ENCODE data around the gene ATG4B. TPM values are rescaled to one million over a fixed set of nuclear protein-coding genes. Genes with fewer than 3 reads are reported as not detected.
A peak's percentile ranks its signal among the peaks of the same experiment; 100 is the strongest.

Gene ATG4B
- total and polyA plus RNA-seq, 11 donors, result 35.9 to 75.1 (median 48.3) TPM

DNA sequence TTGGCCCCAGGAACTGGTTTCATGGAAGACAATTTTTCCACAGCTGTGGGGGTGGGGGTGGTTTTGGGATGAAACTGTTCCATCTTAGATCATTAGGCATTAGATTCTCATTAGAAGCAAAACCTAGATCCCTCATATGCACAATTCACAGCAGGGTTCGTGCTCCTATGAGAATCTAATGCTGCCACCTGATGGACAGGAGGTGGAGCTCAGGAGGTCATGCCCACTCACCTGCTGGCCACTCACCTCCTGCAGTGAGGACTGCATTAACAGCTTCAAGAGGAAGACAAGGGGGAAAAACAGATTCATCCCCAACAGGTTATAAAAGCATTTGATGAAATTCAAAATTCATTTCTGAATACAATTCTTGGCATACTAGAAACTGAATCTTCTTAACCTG lies 39.0 kb upstream of the ATG4B start:
- TF ChIP-seq, protein P1, sequence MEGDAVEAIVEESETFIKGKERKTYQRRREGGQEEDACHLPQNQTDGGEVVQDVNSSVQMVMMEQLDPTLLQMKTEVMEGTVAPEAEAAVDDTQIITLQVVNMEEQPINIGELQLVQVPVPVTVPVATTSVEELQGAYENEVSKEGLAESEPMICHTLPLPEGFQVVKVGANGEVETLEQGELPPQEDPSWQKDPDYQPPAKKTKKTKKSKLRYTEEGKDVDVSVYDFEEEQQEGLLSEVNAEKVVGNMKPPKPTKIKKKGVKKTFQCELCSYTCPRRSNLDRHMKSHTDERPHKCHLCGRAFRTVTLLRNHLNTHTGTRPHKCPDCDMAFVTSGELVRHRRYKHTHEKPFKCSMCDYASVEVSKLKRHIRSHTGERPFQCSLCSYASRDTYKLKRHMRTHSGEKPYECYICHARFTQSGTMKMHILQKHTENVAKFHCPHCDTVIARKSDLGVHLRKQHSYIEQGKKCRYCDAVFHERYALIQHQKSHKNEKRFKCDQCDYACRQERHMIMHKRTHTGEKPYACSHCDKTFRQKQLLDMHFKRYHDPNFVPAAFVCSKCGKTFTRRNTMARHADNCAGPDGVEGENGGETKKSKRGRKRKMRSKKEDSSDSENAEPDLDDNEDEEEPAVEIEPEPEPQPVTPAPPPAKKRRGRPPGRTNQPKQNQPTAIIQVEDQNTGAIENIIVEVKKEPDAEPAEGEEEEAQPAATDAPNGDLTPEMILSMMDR (IDR thresholded peaks at IDR 0.05), result peak in 7 of 12 donors; percentile 12 to 36 (median 24)
- TF ChIP-seq POLR2A (IDR thresholded peaks at IDR 0.05), result no peak
- DNase-seq (no peak), ATAC-seq (no peak)
- intact Hi-C loops (cut with DNase I), result loop anchor here in 1 of 10 donors (5.0 kb wide), 1 partner anchor 521 kb away; no protein-coding TSS in a partner anchor
- Histone ChIP-seq H3K4me1 (no peaks in the 10 kb centered on the region), H3K9me3 (no peaks in the 10 kb centered on the region), H3K36me3 (peaks cover 0 to 91% (median 74%) of the 10 kb centered on the region in 9 donors), H3K4me3 (no peak overlapping the region), H3K27ac (no peak overlapping the region), H3K27me3 (no peaks in the 10 kb centered on the region)
- WGBS, 4 donors, result 53 to 82% (median 73%) methylated on average over 1 of the region's 1 CpG

DNA sequence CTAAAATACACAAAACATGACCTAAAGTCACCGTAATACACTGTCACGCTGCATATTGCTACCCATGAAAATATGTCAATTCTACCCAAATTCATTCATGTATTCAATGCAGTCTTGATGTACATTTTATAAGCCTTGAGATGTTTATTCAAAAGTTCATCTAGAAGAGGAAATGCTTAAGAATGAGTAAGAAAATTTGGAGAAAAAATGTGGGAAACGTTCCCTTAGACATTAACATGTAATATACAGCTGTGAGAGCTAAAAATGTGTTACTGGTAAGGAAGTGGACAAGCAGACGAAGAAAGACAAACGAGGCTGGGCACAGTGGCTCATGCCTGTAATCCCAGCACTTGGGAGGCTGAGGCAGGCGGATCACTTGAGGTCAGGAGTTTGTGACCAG lies 37.9 kb upstream of the ATG4B start:
- DNase-seq, result no peak
- intact Hi-C loops (cut with DNase I), result loop anchor here in 1 of 10 donors (5.0 kb wide), 1 partner anchor 522 kb away; no protein-coding TSS in a partner anchor
- Histone ChIP-seq H3K27ac (no peak overlapping the region), H3K27me3 (no peaks in the 10 kb centered on the region), H3K4me1 (no peaks in the 10 kb centered on the region), H3K4me3 (no peak overlapping the region), H3K9me3 (no peaks in the 10 kb centered on the region), H3K36me3 (peaks cover 0 to 91% (median 76%) of the 10 kb centered on the region in 9 donors)
- WGBS, 4 donors, result 84 to 86% (median 84%) methylated on average over 6 of the region's 6 CpGs
- TF ChIP-seq, protein P1 (IDR thresholded peaks at IDR 0.05), result no peak
- no peak for TF ChIP-seq POLR2A (IDR thresholded peaks at IDR 0.05)
- ATAC-seq, result no peak

- DNase-seq (no peak), ATAC-seq (no peak)
- Histone ChIP-seq H3K4me3 (no peak overlapping the region), H3K36me3 (peaks cover 0 to 89% (median 82%) of the 10 kb centered on the region in 9 donors), H3K27me3 (no peaks in the 10 kb centered on the region), H3K27ac (no peak overlapping the region), H3K9me3 (no peaks in the 10 kb centered on the region), H3K4me1 (no peaks in the 10 kb centered on the region)
- intact Hi-C loops (cut with DNase I), result no loop called here
- TF ChIP-seq POLR2A (IDR thresholded peaks at IDR 0.05), result no peak
- TF ChIP-seq, protein P1 (IDR thresholded peaks at IDR 0.05), result no peak
- WGBS, 4 donors, result 89 to 94% (median 92%) methylated on average over 13 of the region's 13 CpGs
Measured at GRCh38 chr2:241601841-241602240, 35.7 kb upstream of the ATG4B start.

GRCh38 chr2:241602720-241603119 lies 34.8 kb upstream of the ATG4B start:
- no peak overlapping the region for H3K4me3 ChIP-seq
- 91 to 99% (median 97%) methylated on average over 8 to 17 of the region's 17 CpGs for WGBS, 4 donors
- intact Hi-C loops (cut with DNase I), result no loop called here
- ATAC-seq (peak in 1 of 4 donors; percentile 7), DNase-seq (no peak)
- peaks cover 0 to 82% (median 74%) of the 10 kb centered on the region in 9 donors for H3K36me3 ChIP-seq
- TF ChIP-seq POLR2A (IDR thresholded peaks at IDR 0.05), result no peak
- TF ChIP-seq, protein P1 (IDR thresholded peaks at IDR 0.05), result no peak
- no peaks in the 10 kb centered on the region for H3K27me3 ChIP-seq
- H3K9me3 ChIP-seq, result no peaks in the 10 kb centered on the region
- H3K27ac ChIP-seq, result no peak overlapping the region
- H3K4me1 ChIP-seq, result no peaks in the 10 kb centered on the region

Data from heart left ventricle (tissue), 16 donors.